DMS153 treated with DMSO at 0.1 percent for 48 hours (cell line): ENCODE measurements around the gene ZBTB8A.
"Not testable (repeated sequence)": the region's sequence is repeated elsewhere in the genome, so short reads cannot be mapped to it uniquely, and the experiment has no call there.

Experiments
- DNase-seq: peaks from one replicate; lab custom pipeline; 2025; ENCODE audit not compliant: unreplicated experiment; lab: John Stamatoyannopoulos, UW

Gene ZBTB8A

DNA sequence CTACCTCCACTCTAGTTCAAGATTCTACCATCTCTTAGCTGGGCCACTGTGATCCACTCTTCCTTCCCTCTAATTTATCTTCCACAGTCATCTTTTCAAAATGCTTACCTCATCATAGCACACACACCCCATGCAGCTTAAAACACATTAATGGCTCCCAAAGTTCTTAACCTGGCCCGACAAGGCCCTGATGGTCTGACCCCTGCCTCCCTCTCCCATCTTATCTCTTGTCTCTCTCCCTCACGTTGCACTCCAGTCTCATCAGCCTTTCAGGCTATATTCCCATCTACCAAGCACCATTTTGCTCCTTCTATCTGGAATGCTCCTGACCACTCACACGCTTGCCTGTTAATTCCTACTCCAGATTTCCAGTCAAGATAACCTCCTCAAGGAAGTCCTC lies 2.5 kb upstream of the ZBTB8A start:
- no peak for DNase-seq

DNA sequence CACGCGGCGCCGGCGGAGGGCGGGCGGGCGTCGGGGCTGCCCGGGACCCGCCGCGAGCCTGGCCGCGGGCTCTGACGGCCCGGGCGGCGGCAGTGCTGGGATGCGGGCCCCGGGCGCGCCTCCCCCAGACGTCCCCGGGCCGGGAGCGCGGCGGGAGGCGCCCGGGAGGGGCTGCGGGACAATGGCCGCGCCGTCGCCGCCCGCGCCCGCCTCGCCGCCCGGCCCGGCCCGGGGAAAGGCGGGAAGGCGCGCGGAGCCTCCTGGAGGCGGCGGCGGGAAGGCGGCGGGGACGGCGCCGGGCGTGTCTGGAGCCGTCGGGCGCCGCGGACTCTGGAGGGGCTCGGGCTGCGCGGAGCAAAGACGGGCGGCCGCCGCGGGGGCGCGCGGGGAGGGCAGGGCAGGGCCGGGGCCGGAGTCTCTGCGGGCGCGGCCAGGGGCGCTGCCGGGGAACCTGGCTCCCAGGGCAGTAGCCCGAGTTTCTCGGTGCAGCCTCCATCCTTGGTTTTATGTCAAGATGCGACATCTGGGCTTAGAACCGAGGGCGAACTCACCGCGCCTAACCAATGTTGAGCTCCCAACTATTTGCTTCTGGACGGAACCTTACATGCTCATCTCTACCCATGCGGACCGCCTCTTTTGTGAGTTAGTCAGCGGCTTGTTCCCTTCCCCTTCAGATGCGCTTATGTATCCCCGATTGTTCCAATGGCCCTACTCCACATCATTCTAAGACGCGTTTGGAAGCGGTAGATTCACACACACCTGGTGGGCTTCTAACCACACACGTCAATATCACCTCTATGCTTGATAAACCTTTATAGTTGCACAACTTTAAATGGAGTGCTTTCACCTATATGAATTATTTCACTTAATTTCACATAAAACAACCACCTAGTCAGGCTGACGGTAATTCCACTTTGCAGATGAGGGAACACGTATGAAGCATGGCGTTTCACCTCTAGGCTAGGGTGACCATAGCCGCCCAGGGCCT lies 651 bp downstream of the ZBTB8A start:
- DNase-seq: peak; percentile 40

DNA sequence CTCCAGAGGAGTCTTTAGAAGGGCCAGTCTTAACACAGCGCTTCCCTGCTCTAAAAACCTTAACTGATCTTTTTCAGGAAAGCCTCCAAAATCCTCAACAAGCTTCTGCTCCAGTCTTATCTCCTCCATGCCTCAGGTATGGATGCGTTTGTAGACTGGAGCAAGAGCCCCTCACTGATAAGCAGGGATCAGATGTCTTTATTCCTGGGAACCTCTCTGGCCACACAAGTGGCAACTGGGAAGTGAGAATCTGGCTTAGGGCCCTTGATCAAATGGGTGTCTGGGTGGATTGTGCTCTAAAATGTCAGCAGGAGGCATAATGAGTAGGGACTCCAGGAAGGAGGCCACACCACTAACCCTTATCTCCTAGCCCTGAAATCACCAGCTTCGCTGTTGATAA lies 1.4 kb downstream of the ZBTB8A start:
- DNase-seq: no peak

DNA sequence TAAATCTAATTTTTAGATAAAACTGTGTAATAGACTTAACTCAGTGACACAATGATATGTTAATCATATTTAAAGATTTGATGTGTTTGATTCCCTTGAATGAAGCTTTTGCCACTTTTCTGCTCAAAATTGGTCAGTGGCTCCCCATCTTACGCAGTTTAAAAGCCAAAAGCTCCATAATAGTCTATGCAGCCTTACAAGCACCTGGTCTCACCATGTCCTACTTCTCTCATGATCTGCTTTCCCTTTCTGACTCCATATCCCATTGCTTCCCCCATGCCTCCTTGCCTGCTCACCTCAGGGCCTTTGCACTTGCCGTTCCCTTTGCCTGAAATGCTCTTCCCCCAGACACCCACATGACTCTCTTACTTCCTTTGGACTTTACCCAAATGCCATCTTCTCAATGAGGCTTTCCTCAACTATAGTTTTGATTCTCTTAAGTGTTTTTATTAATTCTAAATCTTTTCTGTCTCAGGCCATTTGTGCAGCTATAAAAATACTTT lies 1.9 kb downstream of the ZBTB8A start:
- no peak for DNase-seq

DNA sequence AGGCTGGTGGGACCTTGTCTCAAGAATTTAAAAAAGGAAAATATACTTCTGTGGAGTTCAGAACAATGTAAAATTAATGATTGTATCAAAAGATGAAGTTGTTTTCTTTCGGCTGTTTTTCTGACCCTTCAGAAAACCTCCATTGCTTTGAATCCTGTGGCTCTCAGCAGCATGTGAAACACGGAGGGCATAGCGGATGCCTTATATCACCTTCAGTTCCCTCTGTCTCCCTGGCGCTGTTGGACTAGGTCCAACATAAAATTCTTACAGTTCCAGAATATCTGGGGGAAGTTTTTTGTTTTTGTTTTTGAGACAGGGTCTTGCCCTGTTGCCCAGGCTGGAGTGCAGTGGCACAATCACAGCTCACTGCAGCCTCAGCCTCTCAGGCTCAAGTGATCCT lies 7.4 kb downstream of the ZBTB8A start:
- DNase-seq: no peak

DNA sequence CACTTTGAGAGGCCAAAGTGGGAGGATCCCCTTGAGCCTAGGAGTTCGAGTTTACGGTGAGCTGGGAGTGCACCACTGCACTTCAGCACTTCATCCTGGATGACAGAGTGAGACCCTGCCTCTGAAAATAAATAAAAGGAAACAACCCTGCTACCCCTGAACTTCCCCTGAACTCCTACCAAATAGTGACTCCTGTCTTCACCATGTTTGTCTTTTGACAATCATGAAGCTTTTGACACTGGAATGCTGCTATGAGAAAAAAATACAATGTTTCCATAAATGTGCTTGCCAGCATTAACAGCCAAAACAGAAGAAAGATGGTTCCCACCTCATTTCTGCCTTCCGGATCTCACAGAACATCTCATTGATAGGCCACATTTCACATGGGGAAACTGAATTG lies 10.4 kb downstream of the ZBTB8A start:
- DNase-seq: no peak

DNA sequence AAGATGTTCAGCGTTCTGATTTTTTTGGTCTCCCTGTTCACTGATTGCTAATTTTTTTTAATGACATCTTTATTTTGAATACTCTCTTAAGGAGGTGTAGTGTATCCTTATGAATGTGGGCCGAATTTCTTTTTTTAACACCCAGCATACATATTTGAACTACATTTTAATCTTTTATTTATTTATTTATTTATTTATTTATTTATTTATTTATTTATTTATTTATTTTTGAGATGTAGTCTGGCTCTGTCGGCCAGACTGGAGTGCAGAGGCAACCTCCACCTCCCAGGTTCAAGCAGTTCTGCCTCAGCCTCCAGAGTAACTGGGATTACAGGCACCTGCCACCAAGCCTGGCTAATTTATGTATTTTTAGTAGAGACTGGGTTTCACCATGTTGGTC lies 15.1 kb downstream of the ZBTB8A start:
- no peak for DNase-seq

DNA sequence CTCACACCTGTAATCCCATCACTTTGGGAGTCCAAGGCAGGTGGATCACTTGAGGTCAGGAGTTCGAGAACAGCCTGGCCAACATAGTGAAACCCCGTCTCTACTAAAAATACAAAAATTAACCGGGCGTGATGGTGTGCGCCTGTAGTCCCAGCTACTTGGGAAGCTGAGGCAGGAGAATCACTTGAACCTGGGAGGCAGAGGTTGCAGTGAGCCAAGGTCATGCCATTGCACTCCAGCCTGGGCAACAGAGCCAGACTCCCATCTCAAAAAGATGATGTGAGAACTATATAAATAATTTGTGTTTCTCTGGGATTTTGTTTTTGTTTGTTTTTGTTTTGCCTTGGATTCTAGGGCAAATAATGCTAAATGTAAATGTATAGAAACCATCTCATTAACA lies 17.8 kb downstream of the ZBTB8A start:
- not testable (repeated sequence) for DNase-seq

DNA sequence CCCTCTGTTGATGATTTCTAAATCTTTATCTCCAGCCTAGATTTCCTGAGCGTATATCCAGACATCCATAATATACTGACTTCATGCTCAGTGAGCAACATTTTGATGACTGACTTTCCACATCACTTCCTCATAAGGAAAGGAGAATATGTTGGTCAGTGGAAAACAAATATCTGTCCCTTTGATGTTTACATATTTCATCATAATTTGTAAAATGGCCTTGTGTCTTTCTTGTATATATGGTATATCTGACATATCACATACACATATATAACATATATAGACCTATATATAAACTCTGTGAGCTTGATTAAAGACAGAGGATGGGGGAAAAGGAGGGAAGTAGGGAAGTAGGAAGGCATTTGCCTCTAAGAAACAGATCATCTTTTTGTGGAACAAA lies 18.6 kb downstream of the ZBTB8A start:
- no peak for DNase-seq

DNA sequence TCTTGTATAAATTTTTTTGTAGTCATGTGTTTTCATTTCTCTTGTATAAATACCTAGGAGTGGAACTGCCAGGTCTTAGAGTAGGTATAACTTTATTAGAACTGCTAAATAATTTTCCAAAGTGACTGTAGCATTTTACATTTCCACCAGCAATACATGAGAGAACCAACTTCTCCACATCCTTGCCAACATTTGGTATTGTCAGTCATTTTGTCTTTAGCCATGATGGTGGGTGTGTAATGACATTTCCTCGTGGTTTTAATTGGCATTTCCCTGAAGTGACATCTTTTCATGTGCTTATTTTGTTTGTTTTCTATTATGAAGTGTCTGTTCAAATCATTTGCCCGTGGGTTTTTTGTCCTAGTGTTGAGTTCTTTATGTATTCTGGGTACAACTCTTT lies 29.7 kb downstream of the ZBTB8A start:
- DNase-seq: no peak

DNA sequence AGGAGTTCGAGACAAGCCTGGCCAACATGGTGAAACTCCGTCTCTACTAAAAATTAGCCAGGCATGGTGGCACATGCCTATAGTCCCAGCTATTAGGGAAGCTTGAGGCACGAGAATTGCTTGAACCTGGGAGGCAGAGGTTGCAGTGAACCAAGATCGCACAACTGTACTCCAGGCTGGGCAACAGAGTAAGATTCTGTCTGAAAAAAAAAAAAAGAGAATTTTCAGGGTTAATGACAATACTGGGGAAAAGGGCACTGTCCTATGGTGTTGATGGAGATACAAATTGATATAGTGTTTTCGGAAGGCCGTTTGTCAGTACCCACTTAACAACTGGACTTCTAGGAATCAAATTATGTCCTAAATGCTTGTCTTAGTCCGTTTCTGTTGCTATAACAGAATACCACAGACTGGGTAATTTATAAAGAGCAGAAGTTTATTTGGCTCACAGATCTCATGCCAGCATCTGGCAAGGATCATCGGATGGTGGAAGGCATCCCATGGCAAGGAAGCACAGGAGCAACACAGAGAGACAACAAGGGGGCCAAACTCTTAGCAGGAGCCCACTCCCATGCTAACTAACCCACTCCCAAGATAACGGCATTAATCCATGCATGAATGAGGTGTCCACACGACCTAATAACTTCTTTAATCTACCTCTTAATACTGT lies 41.3 kb downstream of the ZBTB8A start:
- no peak for DNase-seq

DNA sequence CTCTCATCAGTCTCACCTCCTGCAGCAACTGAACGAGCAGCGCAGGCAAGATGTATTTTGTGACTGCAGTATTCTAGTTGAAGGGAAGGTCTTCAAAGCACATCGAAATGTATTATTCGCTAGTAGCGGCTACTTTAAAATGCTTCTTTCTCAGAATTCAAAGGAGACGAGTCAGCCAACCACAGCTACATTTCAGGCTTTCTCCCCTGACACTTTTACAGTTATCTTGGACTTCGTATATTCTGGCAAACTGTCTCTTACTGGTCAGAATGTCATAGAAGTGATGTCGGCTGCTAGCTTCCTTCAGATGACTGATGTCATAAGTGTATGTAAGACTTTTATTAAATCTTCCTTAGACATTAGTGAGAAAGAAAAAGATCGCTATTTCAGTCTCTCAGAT lies 53.7 kb downstream of the ZBTB8A start:
- DNase-seq: no peak

DNA sequence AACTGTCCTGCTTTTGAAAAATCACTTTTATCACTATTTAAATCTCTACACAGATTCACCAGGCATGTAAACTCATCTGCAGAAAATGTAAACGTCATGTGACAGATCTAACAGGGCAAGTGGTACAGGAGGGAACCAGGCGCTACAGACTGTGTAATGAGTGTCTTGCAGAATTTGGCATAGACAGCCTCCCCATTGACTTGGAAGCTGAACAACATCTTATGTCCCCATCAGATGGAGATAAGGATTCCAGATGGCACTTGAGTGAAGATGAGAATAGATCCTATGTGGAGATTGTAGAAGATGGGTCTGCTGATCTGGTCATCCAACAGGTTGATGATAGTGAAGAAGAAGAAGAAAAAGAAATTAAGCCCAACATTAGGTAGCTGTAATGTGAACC lies 60.8 kb downstream of the ZBTB8A start:
- DNase-seq: no peak

DNA sequence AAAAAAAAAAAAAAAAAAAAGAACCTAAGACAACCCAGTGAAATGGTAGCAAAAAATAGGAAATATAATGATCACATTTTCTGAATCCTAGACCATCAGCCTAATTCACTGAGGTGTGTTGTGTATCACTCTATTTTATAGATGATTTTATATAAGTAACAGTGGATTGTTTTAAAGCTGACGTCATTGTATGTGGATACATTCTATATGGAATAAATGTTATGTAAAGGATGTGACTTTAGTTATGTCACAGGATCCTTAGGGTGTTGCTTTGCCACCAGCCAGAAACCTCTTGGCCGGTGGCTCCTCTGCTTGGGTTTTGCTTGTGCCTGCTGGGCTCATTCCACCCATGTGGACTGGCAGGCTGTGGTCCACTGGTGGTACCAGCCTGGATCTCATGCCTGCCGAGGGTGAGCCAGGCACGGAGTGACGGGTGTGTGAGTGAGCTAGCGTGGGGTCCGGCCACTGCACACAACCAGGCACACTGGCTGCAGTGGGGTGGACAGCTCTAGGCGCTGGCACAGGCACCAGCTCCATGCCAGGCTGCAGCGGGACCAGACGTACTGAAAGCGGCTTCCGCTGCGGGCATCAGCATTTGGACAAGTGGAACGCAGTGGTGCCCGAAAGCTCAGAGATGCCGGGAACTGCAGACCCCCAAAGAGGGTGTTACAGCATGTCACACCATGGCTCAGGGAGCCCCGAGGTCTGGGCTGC lies 66.6 kb downstream of the ZBTB8A start:
- DNase-seq: no peak

DNA sequence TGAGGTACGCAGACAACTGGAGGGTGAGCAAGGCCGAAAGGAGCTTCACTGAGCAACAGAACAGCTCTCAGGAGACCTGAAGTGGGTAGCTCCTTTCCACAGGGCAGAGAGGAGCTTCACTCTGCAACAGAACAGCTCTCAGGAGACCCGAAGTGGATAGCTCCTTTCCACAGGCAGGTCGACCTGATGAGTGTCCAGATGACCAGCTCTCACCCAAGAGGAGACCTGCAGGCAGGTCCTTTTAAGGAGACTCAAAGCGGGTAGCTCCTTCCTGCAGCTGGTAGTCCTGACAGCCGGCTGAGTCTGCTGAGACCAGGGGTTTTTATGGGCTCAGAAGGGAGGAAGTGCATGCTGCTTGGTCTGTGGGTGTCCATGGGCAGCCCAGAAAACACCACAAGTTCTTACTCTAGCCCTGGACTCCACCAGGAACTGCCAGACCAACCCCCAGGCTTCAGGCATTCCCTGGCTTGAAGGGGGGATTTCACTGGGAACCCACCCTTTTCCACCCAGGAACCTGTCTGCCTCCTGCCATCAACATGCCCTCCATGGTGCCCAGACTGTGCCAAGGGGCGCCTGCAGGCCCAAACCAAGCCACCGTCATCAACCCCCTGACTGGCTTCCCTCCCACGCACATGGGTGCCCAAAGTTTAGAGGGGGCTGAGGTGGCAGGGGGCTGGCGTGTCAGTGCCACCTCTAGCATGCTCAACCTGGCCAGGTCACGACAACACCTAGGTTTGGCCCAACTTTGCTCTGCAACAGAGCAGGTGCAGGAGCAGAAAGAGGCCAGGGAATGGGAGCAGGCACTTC lies 67.5 kb downstream of the ZBTB8A start:
- DNase-seq: no peak

DNA sequence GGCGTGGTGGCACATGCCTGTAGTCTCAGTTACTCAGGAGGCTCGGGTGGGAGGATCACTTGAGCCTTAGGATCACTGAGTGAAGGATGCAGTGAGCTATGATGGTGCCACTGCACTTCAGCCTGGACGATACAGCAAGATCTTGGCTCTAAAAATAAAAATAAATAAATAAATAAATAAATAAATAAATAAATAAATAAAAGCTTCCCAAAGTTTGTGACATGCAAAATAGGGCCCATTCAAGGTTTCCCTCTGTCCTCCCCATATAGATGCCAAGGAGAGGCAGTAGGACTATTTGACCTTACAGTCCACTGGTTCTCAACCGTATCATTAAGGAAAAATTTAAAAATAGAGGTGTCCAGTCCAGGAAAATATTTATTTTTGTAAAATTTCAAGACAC lies 70.0 kb downstream of the ZBTB8A start:
- DNase-seq: no peak

DNA sequence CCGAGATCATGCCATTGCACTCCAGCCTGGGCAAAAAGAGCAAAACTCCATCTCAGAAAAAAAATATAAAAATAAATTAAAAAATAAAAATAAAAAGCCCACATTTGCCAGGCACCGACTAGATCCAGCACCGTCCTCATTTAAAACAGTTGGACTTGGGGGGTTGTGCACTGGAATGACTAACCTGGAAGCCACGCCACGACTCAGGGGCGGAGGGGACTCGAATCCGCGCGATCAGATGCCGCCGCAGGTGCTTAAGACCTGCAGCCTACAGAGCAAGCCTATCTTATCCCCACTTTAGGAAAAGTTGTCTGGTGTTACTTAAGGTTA lies 72.6 kb downstream of the ZBTB8A start:
- DNase-seq: no peak

DNA sequence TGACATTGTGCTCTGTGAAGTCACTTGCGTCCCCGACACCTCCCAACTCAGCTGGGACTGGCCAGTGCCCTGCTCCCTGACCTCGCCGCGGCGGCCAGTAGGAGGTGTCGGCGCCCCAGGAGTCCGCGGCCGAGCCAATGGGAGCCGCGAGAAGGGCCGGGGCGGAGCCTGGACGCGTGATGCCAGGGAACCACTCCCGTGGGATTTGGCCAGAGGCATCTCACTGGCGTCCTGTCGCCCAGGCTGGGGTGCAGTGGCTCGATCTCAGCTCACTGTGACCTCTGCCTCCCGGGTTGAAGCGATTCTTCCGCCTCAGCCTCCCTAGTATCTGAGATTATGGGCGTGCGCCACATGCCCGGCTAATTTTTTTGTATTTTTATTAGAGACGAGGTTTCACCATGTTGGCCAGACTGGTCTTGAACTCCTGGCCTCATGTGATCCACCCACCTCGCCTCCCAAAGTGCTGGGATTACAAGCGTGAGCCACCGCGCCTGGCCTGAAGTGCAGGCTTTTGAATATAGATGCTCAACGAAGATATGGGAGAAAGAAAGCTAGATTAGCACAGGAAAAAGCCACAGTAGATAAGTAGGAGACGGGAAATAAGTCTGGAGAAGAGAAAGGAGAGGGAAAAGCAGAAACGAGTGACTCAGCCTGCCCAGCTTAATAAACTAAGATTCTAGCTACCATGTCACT lies 73.1 kb downstream of the ZBTB8A start:
- peak; percentile 83 for DNase-seq

DNA sequence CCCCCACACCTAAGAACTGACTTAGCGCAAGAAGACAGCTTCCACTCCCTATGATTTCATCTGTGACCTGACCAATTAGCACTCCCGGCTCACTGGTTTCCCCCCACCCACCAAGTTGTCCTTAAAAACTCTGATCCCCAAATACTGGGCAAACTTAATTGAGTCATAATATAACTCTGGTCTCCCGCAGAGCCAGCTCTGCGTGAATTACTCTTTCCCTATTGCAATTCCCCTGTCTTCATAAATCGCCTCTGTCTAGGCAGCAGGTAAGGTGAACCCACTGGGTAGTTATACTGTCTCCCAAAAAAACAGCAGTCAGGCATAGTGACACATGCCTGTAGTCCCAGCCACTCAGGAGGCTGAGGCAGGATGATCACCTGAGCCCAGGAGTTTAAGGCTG lies 74.2 kb downstream of the ZBTB8A start:
- no peak for DNase-seq

DNA sequence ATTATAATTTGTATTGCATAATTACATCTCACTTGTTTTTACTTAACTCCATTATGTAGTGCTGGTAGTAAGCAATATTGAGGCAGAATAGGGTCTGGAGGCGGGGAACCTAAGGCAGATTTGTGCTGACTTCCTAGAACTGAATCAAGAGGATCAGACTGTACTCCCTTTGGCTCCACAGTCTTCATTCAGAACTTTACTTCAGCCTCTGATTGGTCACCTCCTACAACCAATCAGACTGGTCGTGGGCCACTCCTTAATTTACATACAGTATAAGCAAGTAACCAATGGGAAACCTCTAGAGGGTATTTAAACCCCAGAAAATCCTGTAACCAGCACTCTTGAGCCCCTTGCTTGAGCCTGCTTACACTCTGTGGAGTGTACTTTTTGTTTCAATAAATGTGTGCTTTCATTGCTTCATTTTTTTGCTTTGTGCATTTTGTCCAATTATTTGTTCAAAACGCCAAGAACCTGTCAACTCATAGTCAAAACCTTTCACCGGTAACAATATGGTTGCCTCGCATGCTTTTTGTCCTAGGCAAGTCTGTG lies 79.5 kb downstream of the ZBTB8A start:
- DNase-seq: no peak
